Vagina (tissue), 2 donors: ENCODE data around the gene ECT2L.

Experiments used
- CTCF ChIP-seq, 3 experiments: fragments of 450-650 bp in 2 of 3; fragments of 200-600 bp in 1 of 3; sonication (generic) in 1 of 3; IDR thresholded peaks; one replicate each; pipeline ENCODE4 v1.5.1; 2017 to 2019; ENCODE audit warnings: antibody characterized with exemption in 3 of 3, mild to moderate bottlenecking in 2 of 3, moderate library complexity in 2 of 3
- POLR2A ChIP-seq, 2 donors: fragments of 450-650 bp; IDR thresholded peaks; one replicate each; pipeline ENCODE4 v1.6.1; 2017; ENCODE audit warnings: antibody characterized with exemption in 2 of 2, mild to moderate bottlenecking in 2 of 2, moderate library complexity in 2 of 2
- POLR2AphosphoS5 ChIP-seq, 2 donors: sonication (generic); formaldehyde crosslinking; IDR thresholded peaks; one replicate each; pipeline ENCODE4 v1.9.0; 2017; ENCODE audit warnings: antibody characterized with exemption in 2 of 2, mild to moderate bottlenecking in 2 of 2, low read depth in 1 of 2; ENCODE audit not compliant: insufficient read depth in 1 of 2

GRCh38 chr6:138815221-138815620 lies 19.3 kb downstream of the ECT2L start:
- no peak for TF ChIP-seq CTCF (IDR thresholded peaks at IDR 0.05)
- no peak for TF ChIP-seq POLR2A (IDR thresholded peaks at IDR 0.05)
- TF ChIP-seq POLR2AphosphoS5 (IDR thresholded peaks at IDR 0.05; ENCODE audit: insufficient read depth in 1 of 2, low read depth in 1 of 2): no peak
